Panc1 (cell line): Measurements from ENCODE around the gene TNIP2. TPM values are rescaled to one million over a fixed set of nuclear protein-coding genes. Genes with fewer than 3 reads are reported as not detected.

ENCODE experiments used
- ATAC-seq: fragments of 200-7000 bp; cut with Tn5 transposase; 2 replicates; pipeline ENCODE4 v1.9.1; 2020; ENCODE audit warnings: mild to moderate bottlenecking, moderate library complexity
- BruUV-seq: library from RNA; stranded (reverse); fragments of 400-500 nt; replicated peaks from 2 replicates; lab custom pipeline; 2021; lab: Mats Ljungman, UMichigan
- CTCF ChIA-PET: fragments of 300-600 bp; sonication (Branson Sonifier 250); formaldehyde crosslinking; loops from one replicate; lab custom pipeline; 2022; ENCODE audit warnings: antibody characterized with exemption; lab: Charles Lee
- POLR2A ChIA-PET: fragments of 300-600 bp; sonication (Branson Sonifier 250); formaldehyde crosslinking; loops from one replicate; lab custom pipeline; 2022; ENCODE audit warnings: antibody characterized with exemption; lab: Charles Lee
- DNase-seq: peaks from one replicate; pipeline ENCODE4 v3.0.0-alpha.2; 2010; ENCODE audit warnings: low read depth, low spot score
- H3K27ac ChIP-seq: 2 replicates; pipeline ENCODE4 v1.5.1; 2011; ENCODE audit warnings: mild to moderate bottlenecking, low read length, inconsistent platforms
- H3K27me3 ChIP-seq: fragments of 200-500 bp; sonication (Bioruptor generic); 2 replicates; pipeline ENCODE4 v1.6.0; 2014; ENCODE audit warnings: low read length, inconsistent platforms; ENCODE audit not compliant: control insufficient read depth, insufficient read depth
- H3K36me3 ChIP-seq: fragments of 200-500 bp; sonication (Bioruptor generic); 2 replicates; pipeline ENCODE4 v1.5.1; 2014; ENCODE audit warnings: inconsistent platforms, mild to moderate bottlenecking, low read length, moderate library complexity; ENCODE audit not compliant: control insufficient read depth, insufficient read depth
- H3K4me1 ChIP-seq: 2 replicates; pipeline ENCODE4 v1.5.1; 2011; ENCODE audit warnings: inconsistent platforms, mild to moderate bottlenecking, low read length, moderate library complexity; ENCODE audit not compliant: control insufficient read depth, insufficient read depth
- H3K4me3 ChIP-seq, 2 experiments: 2 replicates each; pipeline ENCODE4 v1.5.1; 2011 to 2012; ENCODE audit warnings: low read depth in 2 of 2, low read length in 2 of 2, mild to moderate bottlenecking in 2 of 2, inconsistent platforms in 1 of 2, moderate library complexity in 1 of 2
- H3K9me3 ChIP-seq: fragments of 200-500 bp; sonication (Bioruptor generic); 2 replicates; pipeline ENCODE4 v1.5.1; 2014; ENCODE audit warnings: low read depth, mild to moderate bottlenecking, inconsistent platforms, low read length, moderate library complexity; ENCODE audit not compliant: control insufficient read depth, insufficient read depth
- POLR2AphosphoS5 ChIP-seq: IDR thresholded peaks from 2 replicates; pipeline ENCODE4 v1.6.1; 2012; ENCODE audit warnings: mild to moderate bottlenecking, low read depth, low read length, moderate library complexity
- SIN3A ChIP-seq: IDR thresholded peaks from 2 replicates; pipeline ENCODE4 v1.6.1; 2012; ENCODE audit warnings: low read depth, mild to moderate bottlenecking, low read length, moderate library complexity, borderline replicate concordance; ENCODE audit not compliant: insufficient read depth
- TCF7L2 ChIP-seq: IDR thresholded peaks from 2 replicates; pipeline ENCODE4 v1.6.1; 2011; ENCODE audit warnings: mild to moderate bottlenecking, low read depth, low read length, inconsistent platforms
- in situ Hi-C: cut with HindIII; loops from 2 replicates; pipeline ENCODE4 v1.10.0; 2016; ENCODE audit warnings: low sequenced_read_pairs, low pct_unique_long_range_greater_than_20kb
- intact Hi-C: fragments of 100-400 bp; cut with micrococcal nuclease; formaldehyde crosslinking; loops from one replicate; pipeline ENCODE4 v1.10.0; 2022; ENCODE audit not compliant: unreplicated experiment
- total RNA-seq: library from RNA; stranded (reverse); gene quantifications from one replicate; pipeline ENCODE4 v1.2.1, GENCODE V29; 2021; ENCODE audit not compliant: unreplicated experiment
- TF ChIP-seq, protein P1 (sequence below): fragments of 450-650 bp; IDR thresholded peaks from 2 replicates; pipeline ENCODE4 v1.5.1; 2017; ENCODE audit warnings: mild to moderate bottlenecking
- TF ChIP-seq, protein P2 (sequence below), 2 experiments: IDR thresholded peaks; 2 replicates each; pipeline ENCODE4 v1.6.1; 2011 to 2012; ENCODE audit warnings: low read depth in 2 of 2, control low read depth in 1 of 2, low read length in 1 of 2, mild to moderate bottlenecking in 1 of 2, moderate library complexity in 1 of 2; ENCODE audit not compliant: insufficient read depth in 1 of 2

The TNIP2 gene
- total RNA-seq, 1 experiment from 2014 or later = 60.3 TPM

DNA sequence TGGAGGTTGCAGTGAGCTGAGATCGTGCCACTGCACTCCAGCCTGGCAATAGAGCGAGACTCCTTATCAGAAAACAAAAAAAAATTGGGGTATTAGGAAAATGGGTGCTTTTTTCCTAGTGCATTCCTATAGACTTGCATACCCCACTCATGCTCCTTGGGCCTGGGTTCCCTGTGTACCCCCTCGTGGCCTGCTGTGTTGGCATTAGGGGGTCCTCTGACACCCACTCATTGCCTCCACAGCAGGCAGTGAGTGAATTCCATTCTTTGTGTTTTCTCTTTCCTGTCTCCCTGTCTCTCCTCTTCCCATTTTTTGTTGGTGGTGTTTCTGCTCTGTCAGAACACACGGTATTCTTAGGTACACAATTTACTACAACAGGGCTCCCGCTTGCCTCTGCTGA lies 42.8 kb downstream of the TNIP2 start:
- Histone ChIP-seq H3K36me3 (no peaks in the 10 kb centered on the region), H3K27ac (no peak overlapping the region), H3K4me1 (no peaks in the 10 kb centered on the region), H3K27me3 (no peaks in the 10 kb centered on the region), H3K9me3 (no peaks in the 10 kb centered on the region), H3K4me3 (no peak overlapping the region)
- no TSS peak for BruUV-seq
- ChIA-PET CTCF (no interaction called here), POLR2A (no interaction called here)
- in situ Hi-C loops = no loop called here
- TF ChIP-seq, protein P1, sequence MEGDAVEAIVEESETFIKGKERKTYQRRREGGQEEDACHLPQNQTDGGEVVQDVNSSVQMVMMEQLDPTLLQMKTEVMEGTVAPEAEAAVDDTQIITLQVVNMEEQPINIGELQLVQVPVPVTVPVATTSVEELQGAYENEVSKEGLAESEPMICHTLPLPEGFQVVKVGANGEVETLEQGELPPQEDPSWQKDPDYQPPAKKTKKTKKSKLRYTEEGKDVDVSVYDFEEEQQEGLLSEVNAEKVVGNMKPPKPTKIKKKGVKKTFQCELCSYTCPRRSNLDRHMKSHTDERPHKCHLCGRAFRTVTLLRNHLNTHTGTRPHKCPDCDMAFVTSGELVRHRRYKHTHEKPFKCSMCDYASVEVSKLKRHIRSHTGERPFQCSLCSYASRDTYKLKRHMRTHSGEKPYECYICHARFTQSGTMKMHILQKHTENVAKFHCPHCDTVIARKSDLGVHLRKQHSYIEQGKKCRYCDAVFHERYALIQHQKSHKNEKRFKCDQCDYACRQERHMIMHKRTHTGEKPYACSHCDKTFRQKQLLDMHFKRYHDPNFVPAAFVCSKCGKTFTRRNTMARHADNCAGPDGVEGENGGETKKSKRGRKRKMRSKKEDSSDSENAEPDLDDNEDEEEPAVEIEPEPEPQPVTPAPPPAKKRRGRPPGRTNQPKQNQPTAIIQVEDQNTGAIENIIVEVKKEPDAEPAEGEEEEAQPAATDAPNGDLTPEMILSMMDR = no peak
- no peak for TF ChIP-seq POLR2AphosphoS5
- TF ChIP-seq, protein P2, sequence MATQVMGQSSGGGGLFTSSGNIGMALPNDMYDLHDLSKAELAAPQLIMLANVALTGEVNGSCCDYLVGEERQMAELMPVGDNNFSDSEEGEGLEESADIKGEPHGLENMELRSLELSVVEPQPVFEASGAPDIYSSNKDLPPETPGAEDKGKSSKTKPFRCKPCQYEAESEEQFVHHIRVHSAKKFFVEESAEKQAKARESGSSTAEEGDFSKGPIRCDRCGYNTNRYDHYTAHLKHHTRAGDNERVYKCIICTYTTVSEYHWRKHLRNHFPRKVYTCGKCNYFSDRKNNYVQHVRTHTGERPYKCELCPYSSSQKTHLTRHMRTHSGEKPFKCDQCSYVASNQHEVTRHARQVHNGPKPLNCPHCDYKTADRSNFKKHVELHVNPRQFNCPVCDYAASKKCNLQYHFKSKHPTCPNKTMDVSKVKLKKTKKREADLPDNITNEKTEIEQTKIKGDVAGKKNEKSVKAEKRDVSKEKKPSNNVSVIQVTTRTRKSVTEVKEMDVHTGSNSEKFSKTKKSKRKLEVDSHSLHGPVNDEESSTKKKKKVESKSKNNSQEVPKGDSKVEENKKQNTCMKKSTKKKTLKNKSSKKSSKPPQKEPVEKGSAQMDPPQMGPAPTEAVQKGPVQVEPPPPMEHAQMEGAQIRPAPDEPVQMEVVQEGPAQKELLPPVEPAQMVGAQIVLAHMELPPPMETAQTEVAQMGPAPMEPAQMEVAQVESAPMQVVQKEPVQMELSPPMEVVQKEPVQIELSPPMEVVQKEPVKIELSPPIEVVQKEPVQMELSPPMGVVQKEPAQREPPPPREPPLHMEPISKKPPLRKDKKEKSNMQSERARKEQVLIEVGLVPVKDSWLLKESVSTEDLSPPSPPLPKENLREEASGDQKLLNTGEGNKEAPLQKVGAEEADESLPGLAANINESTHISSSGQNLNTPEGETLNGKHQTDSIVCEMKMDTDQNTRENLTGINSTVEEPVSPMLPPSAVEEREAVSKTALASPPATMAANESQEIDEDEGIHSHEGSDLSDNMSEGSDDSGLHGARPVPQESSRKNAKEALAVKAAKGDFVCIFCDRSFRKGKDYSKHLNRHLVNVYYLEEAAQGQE (IDR thresholded peaks at IDR 0.05; ENCODE audit: insufficient read depth in 1 of 2, low read depth in 2 of 2, low read length in 1 of 2) = no peak
- TF ChIP-seq TCF7L2 = no peak
- no peak for TF ChIP-seq SIN3A
- ATAC-seq (no peak), DNase-seq (no peak)
- intact Hi-C loops = no loop called here

DNA sequence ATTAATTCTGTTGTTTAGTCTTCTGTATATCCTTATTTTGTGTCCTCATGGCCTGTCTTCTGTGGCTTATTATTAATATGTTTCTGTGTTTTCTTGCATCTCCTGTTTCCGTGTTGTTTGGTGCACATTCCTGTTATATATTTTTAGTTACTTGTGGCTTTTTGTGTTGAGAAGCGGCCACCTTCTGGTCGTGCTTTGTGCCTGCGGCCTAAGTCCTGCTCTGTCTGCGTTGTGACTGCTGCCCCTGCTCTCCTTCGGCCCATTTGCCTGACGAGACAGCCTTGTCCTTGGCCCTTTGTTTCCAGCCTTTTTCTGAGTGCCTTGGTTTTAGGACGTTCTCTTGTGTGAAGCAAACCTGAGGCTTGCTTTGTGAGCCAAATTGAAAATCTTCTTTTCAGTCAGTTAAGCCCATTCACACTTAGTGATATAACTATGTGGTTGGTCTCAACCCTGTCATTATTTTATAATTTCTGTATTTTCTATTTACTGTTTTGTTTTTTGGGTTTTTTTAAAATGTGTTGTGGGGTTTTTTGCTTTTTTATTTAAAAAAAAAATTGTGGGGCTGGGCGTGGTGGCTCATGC lies 43.8 kb downstream of the TNIP2 start:
- no peak for DNase-seq
- Histone ChIP-seq H3K4me1 (no peaks in the 10 kb centered on the region), H3K9me3 (no peaks in the 10 kb centered on the region), H3K27ac (no peak overlapping the region), H3K36me3 (peaks cover under 1% of the 10 kb centered on the region; the same call in 1 of the 2 replicates), H3K27me3 (no peaks in the 10 kb centered on the region), H3K4me3 (no peak overlapping the region)
- ChIA-PET CTCF (no interaction called here), POLR2A (no interaction called here)
- BruUV-seq = no TSS peak
- in situ Hi-C loops (no loop called here), intact Hi-C loops (no loop called here)
- TF ChIP-seq TCF7L2 (no peak), SIN3A (no peak), POLR2AphosphoS5 (no peak)
- no peak for ATAC-seq

DNA sequence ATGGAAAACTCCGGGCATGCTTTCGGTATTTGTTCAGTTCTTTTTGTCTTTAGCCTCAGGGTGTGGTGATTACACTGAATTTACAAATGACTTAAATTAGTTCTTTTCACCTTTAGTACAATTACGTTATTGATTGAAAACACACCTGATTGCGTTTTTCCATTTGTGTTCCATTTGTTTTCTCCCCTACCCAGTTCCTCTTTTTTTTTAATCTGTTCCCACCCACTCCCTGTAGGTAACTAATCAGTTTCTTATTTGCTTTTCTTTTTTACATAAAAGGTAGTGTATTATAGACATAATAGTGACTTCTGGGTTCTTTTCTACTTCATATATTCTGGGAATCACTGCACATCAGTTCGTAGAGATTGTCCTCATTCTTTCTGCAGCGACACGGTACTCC lies 53.4 kb downstream of the TNIP2 start:
- ChIA-PET POLR2A (no interaction called here), CTCF (no interaction called here)
- intact Hi-C loops (no loop called here), in situ Hi-C loops (no loop called here)
- DNase-seq = no peak
- no peak for ATAC-seq
- H3K27me3 ChIP-seq = no peaks in the 10 kb centered on the region
- TF ChIP-seq POLR2AphosphoS5 (no peak), SIN3A (no peak), TCF7L2 (no peak)
- TF ChIP-seq, protein P2 (IDR thresholded peaks at IDR 0.05; ENCODE audit: insufficient read depth in 1 of 2, low read depth in 2 of 2, low read length in 1 of 2) = no peak
- TF ChIP-seq, protein P1 = no peak
- no peaks in the 10 kb centered on the region for H3K4me1 ChIP-seq
- H3K36me3 ChIP-seq = peaks cover 7% of the 10 kb centered on the region
- no TSS peak for BruUV-seq
- H3K4me3 ChIP-seq = no peak overlapping the region
- H3K9me3 ChIP-seq = no peaks in the 10 kb centered on the region
- H3K27ac ChIP-seq = no peak overlapping the region
